Measurements from ENCODE around the gene PLVAP.
A peak's percentile ranks its signal among the peaks of the same experiment; 100 is the strongest.
"Not testable (repeated sequence)": the region's sequence is repeated elsewhere in the genome, so short reads cannot be mapped to it uniquely, and the experiment has no call there.

Gene PLVAP

DNA sequence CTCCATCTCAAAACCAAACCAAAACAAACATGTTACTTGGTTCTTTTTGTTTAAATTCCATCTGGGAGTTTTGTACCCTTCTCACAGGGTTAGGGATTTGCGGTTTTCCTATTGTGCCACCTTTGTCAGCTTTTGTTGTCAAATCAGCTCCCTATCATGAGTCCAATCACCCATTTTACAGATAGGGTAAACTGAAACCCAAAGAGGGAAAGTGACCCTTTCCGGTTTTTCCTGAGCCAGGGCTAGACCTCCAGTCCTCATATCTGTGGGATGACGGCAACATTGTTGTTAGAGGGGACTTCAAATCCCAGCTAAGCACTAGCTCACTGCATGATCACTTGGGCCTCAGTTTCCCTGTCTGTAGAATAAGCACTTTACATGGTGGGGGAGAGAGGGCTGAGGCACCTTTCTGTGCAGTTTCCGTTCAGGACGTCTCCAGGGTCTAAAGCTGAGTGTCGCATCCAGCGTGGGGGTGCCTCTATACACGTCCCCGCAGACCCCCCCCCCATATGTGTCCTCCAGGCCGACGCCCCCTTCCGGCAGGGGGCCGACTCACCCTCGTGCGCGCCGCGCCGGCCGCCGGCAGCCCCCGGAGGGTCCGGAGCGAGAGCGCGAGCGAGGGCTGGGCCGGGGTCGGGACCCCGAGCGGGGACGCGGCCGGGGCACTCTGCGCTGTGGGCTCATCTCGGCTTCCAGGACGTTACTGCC is 13.0 kb upstream of the PLVAP start:
- H3K4me1 ChIP-seq (ENCODE audit: control insufficient read depth in 5 of 5, insufficient read depth in 5 of 5, low read length in 5 of 5) = peaks cover 0 to 39% (median 25%) of the 10 kb centered on the region in 5 donors
- no peaks in the 10 kb centered on the region for H3K36me3 ChIP-seq (ENCODE audit: control insufficient read depth in 5 of 5, insufficient read depth in 5 of 5, low read length in 5 of 5)
- peak overlapping the region in 3 of 5 donors; percentile 16 to 69 (median 64) for H3K9ac ChIP-seq (ENCODE audit: low read length in 5 of 5)
- H3K27ac ChIP-seq (ENCODE audit: low read depth, low read length) = no peak overlapping the region
- peak overlapping the region in 4 of 5 donors; percentile 61 to 69 (median 64) for H3K4me3 ChIP-seq (ENCODE audit: low read depth in 1 of 5, low read length in 5 of 5)
- peaks cover 0 to 4% (median 2%) of the 10 kb centered on the region in 5 donors for H3K9me3 ChIP-seq (ENCODE audit: control insufficient read depth in 5 of 5, low read length in 5 of 5)
- no peaks in the 10 kb centered on the region for H3K27me3 ChIP-seq (ENCODE audit: control insufficient read depth in 5 of 5, insufficient read depth in 4 of 5, low read length in 5 of 5)

DNA sequence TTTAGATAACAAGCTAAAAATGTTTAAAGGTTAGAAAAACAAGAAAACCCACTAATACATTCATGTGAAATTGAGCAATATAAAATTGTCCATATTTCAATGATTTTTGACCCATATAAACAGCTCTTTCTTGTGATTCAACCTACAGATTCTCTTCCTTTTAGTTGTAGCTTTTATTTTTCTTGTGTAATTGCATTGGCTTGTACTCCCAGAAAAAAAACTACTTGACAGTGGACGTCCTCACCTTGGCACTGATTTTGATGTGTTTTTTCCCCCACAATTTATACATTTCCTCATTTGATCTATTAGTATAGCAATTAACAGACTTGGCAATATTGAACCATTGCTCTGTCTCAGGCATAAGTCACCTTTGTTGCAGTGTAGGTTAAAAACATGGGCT is 12.1 kb upstream of the PLVAP start:
- no peak overlapping the region for H3K4me3 ChIP-seq (ENCODE audit: low read depth in 1 of 5, low read length in 5 of 5)
- no peaks in the 10 kb centered on the region for H3K36me3 ChIP-seq (ENCODE audit: control insufficient read depth in 5 of 5, insufficient read depth in 5 of 5, low read length in 5 of 5)
- H3K9ac ChIP-seq (ENCODE audit: low read length in 5 of 5) = no peak overlapping the region
- H3K27ac ChIP-seq (ENCODE audit: low read depth, low read length) = no peak overlapping the region
- H3K9me3 ChIP-seq (ENCODE audit: control insufficient read depth in 5 of 5, low read length in 5 of 5) = peaks cover 0 to 4% (median 2%) of the 10 kb centered on the region in 5 donors
- no peaks in the 10 kb centered on the region for H3K27me3 ChIP-seq (ENCODE audit: control insufficient read depth in 5 of 5, insufficient read depth in 4 of 5, low read length in 5 of 5)
- H3K4me1 ChIP-seq (ENCODE audit: control insufficient read depth in 5 of 5, insufficient read depth in 5 of 5, low read length in 5 of 5) = peaks cover 0 to 33% (median 20%) of the 10 kb centered on the region in 5 donors

DNA sequence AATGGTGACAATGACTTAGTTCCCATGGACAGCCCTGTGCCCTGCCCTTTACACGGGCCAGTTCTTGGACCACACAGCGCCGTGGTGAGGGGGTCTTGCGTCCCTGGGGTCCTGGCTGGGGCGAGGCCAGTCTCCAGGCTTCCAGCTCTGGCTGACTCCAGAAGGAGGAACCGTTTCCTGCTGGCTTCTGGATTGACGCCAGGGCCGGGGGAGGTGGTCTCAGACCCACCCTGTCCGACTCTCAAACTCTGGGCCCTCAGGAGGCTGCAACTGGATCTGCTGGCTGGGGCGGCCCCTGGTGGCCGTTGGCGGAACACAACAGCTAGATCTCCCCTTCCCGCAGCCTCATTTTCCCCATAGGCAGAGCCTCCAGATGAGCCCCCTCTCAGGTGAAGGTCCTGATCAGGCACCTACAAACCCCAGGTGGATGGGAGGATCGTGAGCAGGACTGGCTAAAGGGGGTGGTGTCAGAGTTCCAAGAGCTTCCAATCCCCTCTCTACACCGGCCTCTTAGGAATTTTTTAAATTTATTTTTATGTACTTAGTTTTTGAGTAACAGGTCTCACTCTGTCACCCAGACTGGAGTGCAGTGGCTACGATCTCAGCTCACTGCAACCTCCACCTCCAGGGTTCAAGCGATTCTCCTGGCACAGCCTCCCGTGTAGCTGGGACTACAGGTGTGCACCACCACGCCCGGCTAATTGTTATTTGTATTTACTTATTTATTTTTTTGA is 8.9 kb upstream of the PLVAP start:
- Histone ChIP-seq H3K36me3 (ENCODE audit: control insufficient read depth in 5 of 5, insufficient read depth in 5 of 5, low read length in 5 of 5) (no peaks in the 10 kb centered on the region), H3K9ac (ENCODE audit: low read length in 5 of 5) (no peak overlapping the region), H3K9me3 (ENCODE audit: control insufficient read depth in 5 of 5, low read length in 5 of 5) (peaks cover 0 to 4% (median 2%) of the 10 kb centered on the region in 5 donors)

DNA sequence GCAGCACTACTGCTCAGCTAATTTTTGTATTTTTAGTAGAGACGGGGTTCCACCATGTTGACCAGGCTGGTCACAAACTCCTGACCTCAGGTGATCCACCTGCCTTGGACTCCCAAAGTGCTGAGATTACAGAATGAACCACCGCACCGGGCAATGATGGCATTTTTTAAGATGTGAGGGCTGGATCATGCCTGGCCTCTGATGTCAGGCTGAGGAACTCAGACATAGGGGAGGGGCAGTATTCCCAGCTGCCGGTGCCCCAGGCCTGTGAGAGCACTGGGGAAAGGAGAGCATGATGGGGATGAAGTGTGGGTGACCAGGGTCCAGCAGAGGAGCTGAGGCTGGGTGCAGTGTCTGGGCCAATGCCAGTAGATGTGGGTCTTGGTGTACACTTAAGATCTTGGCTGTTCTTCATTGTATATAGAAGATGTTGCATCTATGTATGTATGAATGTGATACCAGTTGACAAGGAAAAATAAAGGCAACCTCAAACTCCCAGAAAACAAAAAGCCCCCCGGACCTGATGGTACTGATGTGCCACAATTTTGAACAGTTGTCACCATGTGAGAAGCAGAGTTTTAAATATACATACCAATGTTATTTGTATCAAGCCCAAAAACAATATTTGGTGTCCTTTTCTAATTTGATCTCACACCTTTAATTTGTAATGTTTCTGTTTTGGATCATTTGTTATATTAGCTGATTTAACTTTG is 3.4 kb upstream of the PLVAP start:
- no peaks in the 10 kb centered on the region for H3K36me3 ChIP-seq (ENCODE audit: control insufficient read depth in 5 of 5, insufficient read depth in 5 of 5, low read length in 5 of 5)
- H3K9me3 ChIP-seq (ENCODE audit: control insufficient read depth in 5 of 5, low read length in 5 of 5) = peaks cover 0 to 3% (median 0%) of the 10 kb centered on the region in 5 donors
- peaks cover 0 to 3% (median 0%) of the 10 kb centered on the region in 5 donors for H3K27me3 ChIP-seq (ENCODE audit: control insufficient read depth in 5 of 5, insufficient read depth in 4 of 5, low read length in 5 of 5)
- H3K4me1 ChIP-seq (ENCODE audit: control insufficient read depth in 5 of 5, insufficient read depth in 5 of 5, low read length in 5 of 5) = peaks cover 2 to 38% (median 24%) of the 10 kb centered on the region in 5 donors
- H3K27ac ChIP-seq (ENCODE audit: low read depth, low read length) = no peak overlapping the region
- H3K9ac ChIP-seq (ENCODE audit: low read length in 5 of 5) = no peak overlapping the region
- H3K4me3 ChIP-seq (ENCODE audit: low read depth in 1 of 5, low read length in 5 of 5) = no peak overlapping the region

More for the DNA sequence above, 8.9 kb upstream of the PLVAP start:
- no peak overlapping the region for H3K27ac ChIP-seq (ENCODE audit: low read depth, low read length)
- no peak overlapping the region for H3K4me3 ChIP-seq (ENCODE audit: low read depth in 1 of 5, low read length in 5 of 5)
- H3K4me1 ChIP-seq (ENCODE audit: control insufficient read depth in 5 of 5, insufficient read depth in 5 of 5, low read length in 5 of 5) = peaks cover 0 to 25% (median 19%) of the 10 kb centered on the region in 5 donors
- H3K27me3 ChIP-seq (ENCODE audit: control insufficient read depth in 5 of 5, insufficient read depth in 4 of 5, low read length in 5 of 5) = no peaks in the 10 kb centered on the region

DNA sequence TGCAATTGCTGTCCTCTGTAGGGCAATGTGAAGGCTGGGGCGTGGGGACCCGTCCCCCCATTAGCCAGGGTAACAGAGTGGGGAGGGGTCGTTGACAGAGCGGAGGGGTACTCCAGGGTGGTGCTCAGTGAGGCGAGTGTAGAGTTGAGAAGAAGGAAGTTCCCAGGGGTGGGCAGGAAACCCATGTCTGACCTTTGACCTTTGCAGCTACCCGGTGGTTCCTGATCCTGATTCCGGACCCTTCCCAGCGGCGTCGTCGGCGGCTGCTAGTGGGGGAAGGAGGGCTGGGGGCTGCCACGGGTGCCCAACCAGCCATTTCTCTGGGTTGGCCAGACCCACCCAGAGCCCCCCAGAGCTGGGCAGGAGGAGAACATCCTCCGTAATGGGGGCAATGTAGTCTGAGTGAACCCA is 2.1 kb upstream of the PLVAP start:
- H3K9me3 ChIP-seq (ENCODE audit: control insufficient read depth in 5 of 5, low read length in 5 of 5) = peaks cover 0 to 3% (median 0%) of the 10 kb centered on the region in 5 donors
- H3K9ac ChIP-seq (ENCODE audit: low read length in 5 of 5) = peak overlapping the region in 1 of 5 donors; percentile 30
- H3K4me3 ChIP-seq (ENCODE audit: low read depth in 1 of 5, low read length in 5 of 5) = peak overlapping the region in 1 of 5 donors; percentile 13
- no peaks in the 10 kb centered on the region for H3K36me3 ChIP-seq (ENCODE audit: control insufficient read depth in 5 of 5, insufficient read depth in 5 of 5, low read length in 5 of 5)
- peaks cover 0 to 3% (median 0%) of the 10 kb centered on the region in 5 donors for H3K27me3 ChIP-seq (ENCODE audit: control insufficient read depth in 5 of 5, insufficient read depth in 4 of 5, low read length in 5 of 5)
- H3K27ac ChIP-seq (ENCODE audit: low read depth, low read length) = peak overlapping the region; percentile 54
- peaks cover 2 to 37% (median 24%) of the 10 kb centered on the region in 5 donors for H3K4me1 ChIP-seq (ENCODE audit: control insufficient read depth in 5 of 5, insufficient read depth in 5 of 5, low read length in 5 of 5)

DNA sequence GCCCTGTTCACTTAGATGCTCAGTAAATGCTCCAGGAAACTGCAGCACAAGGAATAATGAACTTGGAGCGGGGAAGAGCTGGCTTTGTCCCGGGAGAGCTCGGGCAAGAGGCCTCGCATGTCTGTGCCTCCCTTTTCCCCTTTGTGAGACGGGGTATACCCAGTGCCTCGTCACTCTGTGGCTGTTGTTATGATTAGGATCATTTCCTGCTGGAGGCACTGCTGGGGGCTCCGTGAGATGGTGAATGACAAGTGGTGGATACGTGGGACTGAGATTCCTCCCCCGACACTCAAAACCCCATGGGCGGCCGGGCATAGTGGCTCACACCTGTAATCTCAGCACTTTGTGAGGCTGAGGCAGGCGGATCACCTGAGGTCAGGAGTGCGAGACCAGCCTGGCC is 1.1 kb upstream of the PLVAP start:
- peaks cover 0 to 3% (median 0%) of the 10 kb centered on the region in 5 donors for H3K9me3 ChIP-seq (ENCODE audit: control insufficient read depth in 5 of 5, low read length in 5 of 5)
- H3K4me3 ChIP-seq (ENCODE audit: low read depth in 1 of 5, low read length in 5 of 5) = no peak overlapping the region
- no peaks in the 10 kb centered on the region for H3K36me3 ChIP-seq (ENCODE audit: control insufficient read depth in 5 of 5, insufficient read depth in 5 of 5, low read length in 5 of 5)
- peak overlapping the region; percentile 30 for H3K27ac ChIP-seq (ENCODE audit: low read depth, low read length)
- peaks cover 2 to 35% (median 22%) of the 10 kb centered on the region in 5 donors for H3K4me1 ChIP-seq (ENCODE audit: control insufficient read depth in 5 of 5, insufficient read depth in 5 of 5, low read length in 5 of 5)
- H3K9ac ChIP-seq (ENCODE audit: low read length in 5 of 5) = no peak overlapping the region
- peaks cover 0 to 3% (median 0%) of the 10 kb centered on the region in 5 donors for H3K27me3 ChIP-seq (ENCODE audit: control insufficient read depth in 5 of 5, insufficient read depth in 4 of 5, low read length in 5 of 5)

DNA sequence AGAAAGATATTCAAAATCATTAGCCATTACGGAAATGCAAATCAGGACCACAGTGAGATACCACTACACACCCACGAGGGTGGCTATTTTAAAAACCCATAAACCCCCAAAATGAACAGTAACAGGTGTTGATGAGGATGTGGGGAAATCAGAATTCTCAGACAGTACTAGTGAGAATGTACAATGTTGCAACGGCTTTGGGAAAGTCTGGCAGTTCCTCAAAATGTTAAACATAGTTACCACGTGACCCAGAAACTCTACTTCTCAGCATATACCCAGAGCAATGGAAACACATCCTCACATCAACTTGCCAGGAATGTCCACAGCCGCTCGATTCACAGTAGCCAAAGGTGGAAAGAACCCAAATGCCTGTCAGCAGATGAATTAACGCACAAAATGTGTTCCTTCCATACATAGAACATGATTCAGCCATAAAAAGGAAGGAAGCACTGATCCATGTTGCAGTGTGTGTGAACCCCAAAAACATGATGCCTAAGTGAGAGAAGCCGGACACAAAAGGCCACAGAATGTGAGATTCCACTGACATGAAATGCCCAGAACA is 7.0 kb downstream of the PLVAP start:
- Histone ChIP-seq H3K4me3 (ENCODE audit: low read depth in 1 of 5, low read length in 5 of 5) (no peak overlapping the region), H3K4me1 (ENCODE audit: control insufficient read depth in 5 of 5, insufficient read depth in 5 of 5, low read length in 5 of 5) (peaks cover 0 to 9% (median 2%) of the 10 kb centered on the region in 5 donors), H3K27ac (ENCODE audit: low read depth, low read length) (no peak overlapping the region), H3K9ac (ENCODE audit: low read length in 5 of 5) (no peak overlapping the region), H3K36me3 (ENCODE audit: control insufficient read depth in 5 of 5, insufficient read depth in 5 of 5, low read length in 5 of 5) (peaks cover 0 to 8% (median 0%) of the 10 kb centered on the region in 5 donors), H3K27me3 (ENCODE audit: control insufficient read depth in 5 of 5, insufficient read depth in 4 of 5, low read length in 5 of 5) (peaks cover 0 to 3% (median 0%) of the 10 kb centered on the region in 5 donors), H3K9me3 (ENCODE audit: control insufficient read depth in 5 of 5, low read length in 5 of 5) (no peaks in the 10 kb centered on the region)

DNA sequence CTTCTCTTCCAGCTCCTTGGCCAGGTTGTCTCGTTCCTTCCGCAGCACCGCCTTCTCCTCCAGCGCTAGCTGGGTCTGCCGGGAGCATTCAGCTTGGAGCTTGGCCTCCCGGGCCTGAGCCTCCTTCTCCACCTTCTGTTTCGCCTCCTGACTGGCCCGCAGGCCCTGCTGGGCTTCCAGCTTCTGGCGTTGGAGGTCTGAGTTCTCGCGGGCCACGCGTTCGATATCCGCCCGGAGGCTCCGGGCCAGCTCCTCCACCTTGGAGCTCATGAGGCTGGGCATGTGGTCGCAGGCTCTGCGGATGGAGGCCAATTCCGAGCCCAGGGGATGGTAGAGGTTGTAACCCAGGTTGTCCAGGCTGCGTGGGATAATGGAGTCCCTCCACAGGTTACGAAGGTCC is 11.8 kb downstream of the PLVAP start:
- Histone ChIP-seq H3K27me3 (ENCODE audit: control insufficient read depth in 5 of 5, insufficient read depth in 4 of 5, low read length in 5 of 5) (peaks cover 0 to 3% (median 0%) of the 10 kb centered on the region in 5 donors), H3K36me3 (ENCODE audit: control insufficient read depth in 5 of 5, insufficient read depth in 5 of 5, low read length in 5 of 5) (peaks cover 0 to 11% (median 0%) of the 10 kb centered on the region in 5 donors), H3K4me3 (ENCODE audit: low read depth in 1 of 5, low read length in 5 of 5) (no peak overlapping the region), H3K9me3 (ENCODE audit: control insufficient read depth in 5 of 5, low read length in 5 of 5) (no peaks in the 10 kb centered on the region), H3K9ac (ENCODE audit: low read length in 5 of 5) (no peak overlapping the region), H3K4me1 (ENCODE audit: control insufficient read depth in 5 of 5, insufficient read depth in 5 of 5, low read length in 5 of 5) (peaks cover 0 to 5% (median 2%) of the 10 kb centered on the region in 5 donors), H3K27ac (ENCODE audit: low read depth, low read length) (no peak overlapping the region)

DNA sequence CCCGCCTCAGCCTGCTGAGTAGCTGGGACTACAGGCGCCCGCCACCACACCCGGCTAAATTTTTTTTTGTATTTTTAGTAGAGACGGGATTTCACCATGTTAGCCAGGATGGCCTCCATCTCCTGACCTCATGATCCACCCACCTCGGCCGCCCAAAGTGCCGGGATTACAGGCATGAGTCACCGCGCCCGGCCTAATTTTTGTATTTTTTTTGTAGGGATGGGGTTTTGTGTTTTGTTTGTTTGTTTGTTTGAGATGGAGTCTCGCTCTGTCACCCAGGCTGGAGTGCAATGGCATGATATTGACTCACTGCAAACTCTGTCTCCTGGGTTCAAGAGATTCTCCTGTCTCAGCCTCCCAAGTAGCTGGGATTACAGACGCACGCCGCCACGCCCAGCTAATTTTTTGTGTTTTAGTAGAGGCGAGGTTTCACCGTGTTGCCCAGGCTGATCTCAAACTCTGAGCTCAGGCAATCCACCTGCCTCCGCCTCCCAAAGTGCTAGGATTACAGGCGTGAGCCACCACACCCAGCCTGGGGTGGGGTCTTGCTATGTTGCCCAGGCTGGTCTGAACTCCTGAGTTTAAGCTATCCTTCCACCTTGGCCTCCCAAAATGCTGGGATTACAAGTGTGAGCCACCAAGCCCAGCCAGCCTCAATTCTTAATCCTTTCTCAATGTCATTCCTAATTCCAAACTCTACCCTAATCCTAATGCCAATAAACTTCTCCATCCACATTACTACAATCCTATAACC is 13.1 kb downstream of the PLVAP start:
- not testable (repeated sequence) for H3K4me3 ChIP-seq (ENCODE audit: low read depth in 1 of 5, low read length in 5 of 5); H3K9ac ChIP-seq (ENCODE audit: low read length in 5 of 5); H3K27ac ChIP-seq (ENCODE audit: low read depth, low read length); H3K27me3 ChIP-seq (ENCODE audit: control insufficient read depth in 5 of 5, insufficient read depth in 4 of 5, low read length in 5 of 5); H3K4me1 ChIP-seq (ENCODE audit: control insufficient read depth in 5 of 5, insufficient read depth in 5 of 5, low read length in 5 of 5); H3K9me3 ChIP-seq (ENCODE audit: control insufficient read depth in 5 of 5, low read length in 5 of 5)
- peaks cover 0 to 11% (median 0%) of the 10 kb centered on the region in 5 donors for H3K36me3 ChIP-seq (ENCODE audit: control insufficient read depth in 5 of 5, insufficient read depth in 5 of 5, low read length in 5 of 5)

Data from subcutaneous abdominal adipose tissue (tissue), 5 donors.